Measurements from ENCODE around the gene GRIA1. TPM values are rescaled to one million over a fixed set of nuclear protein-coding genes. Genes with fewer than 3 reads are reported as not detected.

GRIA1 gene
- polyA plus RNA-seq, 3 donors = 1.3 to 4.0 (median 3.4) TPM

DNA sequence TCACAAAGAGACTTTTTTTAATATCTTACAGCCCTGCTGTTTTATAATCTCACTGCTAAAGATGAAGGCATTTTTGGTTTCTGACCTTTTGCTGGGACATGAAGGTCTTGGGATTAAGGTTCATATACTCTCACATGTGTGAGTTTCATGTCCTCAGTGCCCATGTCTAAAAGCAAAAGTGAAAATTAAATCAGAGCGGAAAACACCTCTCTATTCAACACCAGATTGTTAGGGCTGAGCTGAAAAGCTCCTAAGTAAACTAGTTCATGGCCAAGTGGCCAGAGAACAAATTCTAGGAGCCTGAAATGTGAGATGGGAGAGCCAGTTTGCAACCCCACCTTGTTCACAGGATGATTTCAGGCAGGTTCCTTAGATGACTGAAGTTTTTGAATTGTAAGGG, 110.9 kb downstream of the GRIA1 start:
- no peak for DNase-seq (ENCODE audit: low read depth in 3 of 3, low spot score in 2 of 3)

GRCh38 chr5:153605386-153605785, 114.9 kb downstream of the GRIA1 start:
- no peak for DNase-seq (ENCODE audit: low read depth in 3 of 3, low spot score in 2 of 3)

DNA sequence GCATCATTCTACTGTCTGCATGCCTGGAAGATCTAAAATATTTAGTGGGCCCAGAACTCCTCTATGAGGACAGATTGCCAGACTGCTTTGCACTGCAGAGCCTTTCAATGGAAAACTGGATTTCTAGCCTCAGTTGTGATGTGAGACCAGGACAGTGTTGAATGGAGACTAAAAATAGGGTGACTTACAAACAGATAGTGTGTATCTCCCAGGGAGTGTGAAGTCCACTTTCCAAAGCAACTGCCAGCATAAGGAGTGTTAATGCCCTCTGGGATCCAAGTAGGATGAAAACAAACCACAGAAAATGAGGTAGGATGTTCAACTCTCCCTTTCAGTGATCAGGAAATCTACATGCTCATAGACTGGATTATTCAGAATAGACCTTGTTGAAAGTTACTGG, 119.5 kb downstream of the GRIA1 start:
- no peak for DNase-seq (ENCODE audit: low read depth in 3 of 3, low spot score in 2 of 3)

DNA sequence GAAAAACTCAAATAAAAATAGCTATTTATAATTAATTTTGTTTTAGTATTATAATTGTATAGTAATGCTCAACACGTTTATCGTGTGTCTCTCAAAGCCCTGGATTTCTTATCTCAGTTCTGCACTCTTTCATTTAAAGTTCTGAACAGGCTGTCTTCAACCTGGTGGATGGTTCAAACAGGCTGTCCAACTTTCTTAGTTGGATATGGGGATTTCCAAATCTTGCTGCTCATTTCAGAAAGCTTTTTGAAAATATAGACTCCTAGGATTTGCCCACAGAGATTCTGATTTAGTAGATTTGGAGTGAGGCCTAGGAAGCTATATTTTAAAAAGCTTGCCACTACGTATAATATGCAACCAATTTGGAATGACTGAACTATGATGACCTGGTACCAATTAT, 120.3 kb downstream of the GRIA1 start:
- DNase-seq (ENCODE audit: low read depth in 3 of 3, low spot score in 2 of 3) = no peak

- no peak for DNase-seq (ENCODE audit: low read depth in 3 of 3, low spot score in 2 of 3)
Measured at GRCh38 chr5:153613144-153613543, 122.7 kb downstream of the GRIA1 start.

DNA sequence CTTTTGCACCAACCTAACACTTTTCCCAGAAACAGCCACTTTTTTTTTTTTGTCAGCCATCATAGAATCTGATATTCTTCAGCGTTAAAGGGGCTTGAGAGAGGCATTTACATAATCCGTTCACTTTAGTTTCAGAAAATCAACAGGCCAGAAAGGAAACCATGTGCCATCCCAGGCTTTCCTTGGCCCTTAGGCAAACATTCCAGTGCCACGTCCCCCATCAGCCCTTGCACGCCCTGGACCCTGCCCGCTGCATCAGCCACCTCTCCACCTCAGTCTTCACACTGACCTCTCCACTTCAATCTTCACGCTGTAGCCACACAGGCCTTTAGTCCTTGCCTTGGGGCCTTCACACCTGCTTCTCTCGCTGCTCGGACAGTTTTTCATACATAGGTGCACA, 123.2 kb downstream of the GRIA1 start:
- no peak for DNase-seq (ENCODE audit: low read depth in 3 of 3, low spot score in 2 of 3)

DNA sequence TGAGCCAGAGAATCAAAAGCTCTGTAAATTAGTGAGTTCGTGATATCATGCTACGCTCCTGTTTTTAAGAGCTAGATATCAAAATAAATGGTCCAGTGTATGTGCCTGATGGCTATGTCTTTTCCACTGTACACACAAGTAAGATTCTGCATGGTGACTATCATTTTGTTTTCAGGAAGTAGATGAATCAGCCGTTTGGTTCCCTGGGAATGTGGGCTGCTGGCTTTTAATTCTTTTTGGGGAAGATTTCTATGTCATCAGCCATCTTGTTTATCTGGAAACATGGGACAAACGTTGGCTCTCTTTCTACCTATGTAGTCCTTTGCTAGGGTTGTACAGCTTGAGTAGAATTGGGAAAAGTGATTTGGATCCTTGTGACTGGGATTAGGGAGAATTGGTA, 126.7 kb downstream of the GRIA1 start:
- no peak for DNase-seq (ENCODE audit: low read depth in 3 of 3, low spot score in 2 of 3)

DNA sequence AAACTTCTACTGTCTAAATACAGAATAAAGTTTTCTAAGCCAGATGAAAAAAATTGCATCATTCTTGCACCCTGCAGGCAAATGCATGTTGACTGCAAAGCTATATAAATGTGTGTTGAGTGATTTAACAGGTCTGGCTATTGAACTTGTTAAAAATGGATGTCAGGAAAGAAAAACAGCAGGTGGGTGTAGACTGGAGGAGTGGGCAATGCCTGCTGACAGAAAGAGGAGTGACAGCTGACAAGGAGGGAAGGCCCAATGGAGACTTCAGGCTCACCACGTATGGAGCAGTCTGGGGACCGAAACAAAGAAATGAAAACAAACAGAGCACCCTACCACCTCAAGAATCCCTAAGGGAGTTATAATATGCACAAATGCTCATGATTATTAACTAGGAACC, 127.8 kb downstream of the GRIA1 start:
- no peak for DNase-seq (ENCODE audit: low read depth in 3 of 3, low spot score in 2 of 3)

DNA sequence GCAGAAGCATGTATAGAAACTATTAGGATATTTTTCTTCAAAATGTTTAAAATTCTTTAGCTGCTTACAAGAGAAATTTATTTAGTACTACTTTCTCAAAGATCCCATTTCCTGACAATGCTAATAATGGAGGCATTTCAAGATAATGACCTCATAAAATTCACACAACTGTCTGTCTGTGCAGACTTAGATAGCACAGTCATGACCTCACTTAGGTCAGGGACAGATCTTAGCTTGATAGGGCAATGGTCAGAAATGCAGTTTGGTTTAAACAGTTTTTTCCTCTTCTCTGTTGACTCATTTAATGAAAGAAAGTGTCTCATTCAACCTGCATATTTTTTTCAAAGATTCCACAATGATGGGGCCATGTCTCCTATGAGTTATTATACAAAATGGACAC, 128.4 kb downstream of the GRIA1 start:
- DNase-seq (ENCODE audit: low read depth in 3 of 3, low spot score in 2 of 3) = no peak

- DNase-seq (ENCODE audit: low read depth in 3 of 3, low spot score in 2 of 3) = no peak
Measured at GRCh38 chr5:153619771-153620170, 129.3 kb downstream of the GRIA1 start.

DNA sequence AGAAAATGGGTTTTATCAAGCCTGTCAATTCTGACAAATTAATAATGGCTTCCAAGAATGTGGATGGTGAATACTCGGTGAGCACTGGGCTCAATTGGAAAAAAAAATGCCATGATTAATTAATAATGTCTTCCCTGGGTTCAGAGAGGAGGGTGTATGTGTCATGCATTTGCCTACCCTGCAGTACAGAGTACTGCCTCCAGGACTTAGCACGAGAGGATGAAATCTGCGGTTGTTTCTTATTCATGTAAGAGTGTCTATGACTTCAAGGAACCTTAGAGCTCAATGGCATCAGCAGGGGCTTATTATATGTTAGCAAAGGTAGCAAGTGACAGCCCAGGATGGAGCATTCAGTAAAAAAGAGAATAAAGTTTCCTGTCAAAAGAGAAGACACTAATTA, 132.7 kb downstream of the GRIA1 start:
- no peak for DNase-seq (ENCODE audit: low read depth in 3 of 3, low spot score in 2 of 3)

GRCh38 chr5:153623751-153624450, 133.4 kb downstream of the GRIA1 start:
- no peak for DNase-seq (ENCODE audit: low read depth in 3 of 3, low spot score in 2 of 3)

DNA sequence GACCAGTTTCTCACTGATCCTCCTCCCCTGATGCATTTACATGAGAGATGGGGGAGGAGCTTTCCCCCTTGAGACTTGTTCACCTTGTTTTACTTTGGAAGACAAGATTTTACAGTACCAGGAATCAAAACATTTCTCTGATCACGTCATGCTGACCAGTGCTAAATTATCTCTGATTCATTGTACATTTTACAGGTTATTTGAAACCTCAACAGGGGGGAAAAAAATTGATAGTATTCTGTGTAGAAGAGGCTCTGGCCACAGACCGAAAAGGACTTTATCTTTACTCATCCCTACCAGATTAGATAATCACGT, 133.9 kb downstream of the GRIA1 start:
- no peak for DNase-seq (ENCODE audit: low read depth in 3 of 3, low spot score in 2 of 3)

GRCh38 chr5:153625826-153626354, 135.4 kb downstream of the GRIA1 start:
- no peak for DNase-seq (ENCODE audit: low read depth in 3 of 3, low spot score in 2 of 3)

DNA sequence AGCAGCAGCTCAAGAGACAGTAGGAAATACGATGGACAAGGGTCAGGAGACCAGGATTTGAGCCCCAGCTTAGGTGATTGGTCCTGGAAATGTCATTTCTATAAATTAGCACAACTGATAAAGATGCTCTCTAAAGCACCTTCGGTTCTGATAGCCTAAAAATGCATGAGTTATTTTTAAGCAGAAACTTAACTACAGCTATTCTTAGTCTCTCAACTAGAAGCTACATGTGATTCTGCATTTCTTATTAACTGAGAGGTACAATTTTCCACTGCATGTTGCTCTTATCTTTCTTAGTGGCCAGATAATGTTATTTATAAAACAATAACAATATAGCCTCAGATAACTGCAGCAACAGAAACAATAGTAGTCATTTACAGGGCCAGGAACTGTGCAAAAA, 136.4 kb downstream of the GRIA1 start:
- DNase-seq (ENCODE audit: low read depth in 3 of 3, low spot score in 2 of 3) = no peak

- no peak for DNase-seq (ENCODE audit: low read depth in 3 of 3, low spot score in 2 of 3)
Measured at GRCh38 chr5:153629027-153629895, 138.8 kb downstream of the GRIA1 start.

DNA sequence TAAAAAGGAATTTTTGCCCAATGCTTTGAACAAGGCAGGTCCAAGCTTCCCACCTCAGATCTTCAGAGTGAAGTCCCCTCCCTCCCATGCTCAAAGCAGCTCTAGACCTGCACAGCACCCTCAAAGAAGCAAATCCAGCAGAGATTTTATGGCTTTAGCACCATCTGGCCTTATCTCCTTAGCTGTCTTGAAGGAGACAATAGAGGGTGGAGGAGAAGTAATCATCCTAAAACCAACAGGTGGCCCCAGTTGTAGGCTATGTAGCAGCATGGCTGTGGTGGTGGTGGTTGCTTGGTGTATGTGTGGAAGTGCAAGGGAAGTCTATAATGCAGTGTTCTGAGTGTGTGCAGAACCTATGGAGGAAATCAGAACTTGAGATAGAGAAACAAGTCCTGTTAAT, 140.1 kb downstream of the GRIA1 start:
- no peak for DNase-seq (ENCODE audit: low read depth in 3 of 3, low spot score in 2 of 3)

GRCh38 chr5:153632748-153633290, 142.3 kb downstream of the GRIA1 start:
- no peak for DNase-seq (ENCODE audit: low read depth in 3 of 3, low spot score in 2 of 3)

DNA sequence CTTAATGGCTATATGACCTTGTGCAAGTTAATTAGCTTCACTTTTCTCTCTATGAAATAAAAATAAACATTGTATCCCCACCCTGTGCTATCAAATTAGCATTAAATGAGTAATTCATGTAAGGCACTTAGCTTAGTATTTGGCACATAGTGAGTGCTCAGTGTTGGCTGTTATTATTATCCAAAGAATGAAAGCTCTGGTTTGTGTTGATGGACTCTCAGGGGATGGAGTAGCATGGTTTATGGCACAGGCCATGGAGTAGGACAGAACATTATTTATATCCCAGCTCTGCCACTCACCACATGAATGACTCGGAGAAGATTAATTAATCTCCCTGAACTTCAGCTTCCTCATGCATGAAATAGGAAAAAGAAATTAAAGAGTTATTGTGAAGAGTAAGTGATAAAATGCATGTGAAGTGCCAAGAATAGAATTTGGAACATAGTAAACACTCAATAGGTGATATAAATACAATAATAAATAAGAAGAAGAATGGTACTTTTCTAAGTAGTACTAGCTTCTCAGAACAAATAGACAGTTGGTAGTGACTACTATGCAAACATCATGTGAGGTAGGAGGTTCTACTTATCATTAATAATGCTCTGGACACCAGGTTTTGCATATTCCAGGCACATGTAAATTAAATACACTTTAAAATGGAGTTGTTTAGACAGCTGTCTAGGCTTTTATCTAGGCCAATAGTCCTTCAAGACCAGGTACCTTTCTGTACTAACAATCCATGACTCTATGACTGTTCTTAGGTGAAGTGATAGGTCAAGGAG, 146.4 kb downstream of the GRIA1 start:
- no peak for DNase-seq (ENCODE audit: low read depth in 3 of 3, low spot score in 2 of 3)

- DNase-seq (ENCODE audit: low read depth in 3 of 3, low spot score in 2 of 3) = no peak
Measured at GRCh38 chr5:153640293-153640692, 149.8 kb downstream of the GRIA1 start.

DNA sequence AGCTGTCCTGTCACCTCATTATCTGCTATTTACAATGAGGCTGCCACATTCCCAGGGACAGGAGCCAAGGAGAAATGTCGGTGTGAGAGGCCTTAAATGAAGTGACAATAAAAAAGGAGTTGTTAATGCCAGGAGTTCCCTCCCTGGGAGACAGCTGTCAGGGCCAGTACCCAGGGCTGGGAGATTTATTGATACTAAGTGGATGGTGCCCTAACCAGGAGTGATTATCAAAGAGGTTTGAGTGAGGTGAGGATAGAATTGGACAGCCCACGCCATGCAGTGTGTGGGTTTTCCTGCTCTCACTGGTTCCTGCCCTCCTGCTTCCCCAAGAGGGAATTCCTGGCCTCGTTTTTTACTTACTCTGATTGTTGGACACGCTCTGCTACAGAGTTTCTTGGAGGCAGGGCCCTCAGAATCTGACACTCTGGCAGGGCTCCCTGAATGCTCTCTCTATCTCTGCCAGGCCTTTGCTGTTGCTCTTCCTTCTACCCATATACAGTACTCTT, 150.8 kb downstream of the GRIA1 start:
- no peak for DNase-seq (ENCODE audit: low read depth in 3 of 3, low spot score in 2 of 3)
